H1 (cell line): ENCODE measurements around the gene CALHM3. TPM values are rescaled to one million over a fixed set of nuclear protein-coding genes. Genes with fewer than 3 reads are reported as not detected.

Experiments
- CTCF ChIA-PET: fragments of 300-600 bp; sonication (Branson Sonifier 250); formaldehyde crosslinking; loops from one replicate; lab custom pipeline; 2021; ENCODE audit not compliant: partially characterized antibody; lab: Charles Lee
- POLR2A ChIA-PET: fragments of 300-600 bp; sonication (Branson Sonifier 250); formaldehyde crosslinking; loops from one replicate; lab custom pipeline; 2021; ENCODE audit warnings: inconsistent platforms; ENCODE audit not compliant: partially characterized antibody; lab: Charles Lee
- DNase-seq, 2 experiments: peaks; one replicate each; pipeline versions ENCODE4 v3.0.0 to v3.0.0-alpha.2; 2010 to 2022; ENCODE audit warnings: low spot score in 2 of 2, low read depth in 1 of 2, mixed read lengths in 1 of 2
- FAIRE-seq: peaks from 2 replicates; lab custom pipeline; 2011; peaks lifted over from hg19 to GRCh38; lab: Jason Lieb, UNC
- H2AFZ ChIP-seq: 2 replicates; pipeline ENCODE4 v1.8.1; 2012; ENCODE audit warnings: low read length, inconsistent platforms
- H2AK5ac ChIP-seq: 2 replicates; pipeline ENCODE4 v1.6.1; 2013; ENCODE audit warnings: low read depth, low read length
- H2BK120ac ChIP-seq: replicated peaks from 2 replicates; pipeline ENCODE3; 2013; ENCODE audit warnings: low read depth, low read length, inconsistent platforms
- H2BK12ac ChIP-seq: 2 replicates; pipeline ENCODE4 v1.6.1; 2013; ENCODE audit warnings: low read depth, low read length
- H2BK15ac ChIP-seq: 2 replicates; pipeline ENCODE4 v1.6.1; 2013; ENCODE audit warnings: low read length
- H2BK20ac ChIP-seq: 2 replicates; pipeline ENCODE4 v1.6.1; 2013; ENCODE audit warnings: low read length
- H2BK5ac ChIP-seq: 2 replicates; pipeline ENCODE4 v1.6.1; 2013; ENCODE audit warnings: low read depth, low read length
- H3K14ac ChIP-seq: 2 replicates; pipeline ENCODE4 v1.6.1; 2013; ENCODE audit warnings: inconsistent platforms; ENCODE audit not compliant: insufficient read length
- H3K18ac ChIP-seq: 2 replicates; pipeline ENCODE4 v1.6.1; 2013; ENCODE audit warnings: low read length; ENCODE audit errors: extremely low read depth
- H3K23ac ChIP-seq: 2 replicates; pipeline ENCODE4 v1.6.1; 2013; ENCODE audit warnings: inconsistent platforms; ENCODE audit not compliant: insufficient read length
- H3K23me2 ChIP-seq: 2 replicates; pipeline ENCODE4 v1.6.1; 2013; ENCODE audit warnings: low read depth, low read length
- H3K27ac ChIP-seq: 2 replicates; pipeline ENCODE4 v1.6.1; 2011; ENCODE audit warnings: low read depth, low read length, inconsistent platforms
- H3K27me3 ChIP-seq, 4 experiments: replicated peaks in 1 of 4; 1 replicate in 1 of 4; 2 replicates in 3 of 4; pipeline versions ENCODE4 v1.6.1 to v1.8.1; 2011 to 2013; ENCODE audit warnings: low read length in 3 of 4, mild to moderate bottlenecking in 3 of 4, inconsistent platforms in 2 of 4, mixed read lengths in 2 of 4, moderate library complexity in 1 of 4; ENCODE audit not compliant: control insufficient read depth in 3 of 4, insufficient read depth in 3 of 4; ENCODE audit errors: extremely low read depth in 1 of 4
- H3K36me3 ChIP-seq, 4 experiments: 2 replicates each; pipeline versions ENCODE4 v1.6.1 to v1.8.1; 2011 to 2013; ENCODE audit warnings: mild to moderate bottlenecking in 4 of 4, low read length in 3 of 4, moderate library complexity in 2 of 4, control low read depth in 1 of 4, inconsistent platforms in 1 of 4; ENCODE audit not compliant: insufficient read depth in 4 of 4, control insufficient read depth in 2 of 4
- H3K4ac ChIP-seq: replicated peaks from 2 replicates; pipeline ENCODE3; 2013; ENCODE audit warnings: low read length, low read depth, mixed read lengths, inconsistent platforms; ENCODE audit not compliant: insufficient read length
- H3K4me1 ChIP-seq, 4 experiments: replicated peaks in 1 of 4; 1 replicate in 1 of 4; 2 replicates in 3 of 4; pipeline versions ENCODE4 v1.6.1 to v1.8.1; 2011 to 2013; ENCODE audit warnings: low read length in 3 of 4, inconsistent platforms in 2 of 4, mixed read lengths in 1 of 4; ENCODE audit not compliant: insufficient read depth in 4 of 4, control insufficient read depth in 3 of 4
- H3K4me2 ChIP-seq, 2 experiments: 2 replicates each; pipeline versions ENCODE4 v1.6.1 to v1.8.1; 2011 to 2013; ENCODE audit warnings: low read depth in 2 of 2, low read length in 2 of 2, control low read depth in 1 of 2, inconsistent platforms in 1 of 2, mild to moderate bottlenecking in 1 of 2; ENCODE audit not compliant: insufficient read depth in 1 of 2
- H3K4me3 ChIP-seq, 4 experiments: fragments of 200-600, 300-600 bp in 1 of 4; sonication (generic), shearing (Covaris generic), sonication (Bioruptor Twin) in 1 of 4; 2 replicates each; pipeline versions ENCODE4 v1.5.1 to v1.8.1; 2011 to 2016; ENCODE audit warnings: low read length in 4 of 4, low read depth in 3 of 4, control low read depth in 2 of 4, inconsistent platforms in 2 of 4, mild to moderate bottlenecking in 2 of 4, mixed read lengths in 1 of 4, moderate library complexity in 1 of 4; ENCODE audit not compliant: insufficient read depth in 2 of 4; ENCODE audit errors: extremely low read depth in 1 of 4
- H3K56ac ChIP-seq: replicated peaks from 2 replicates; pipeline ENCODE3; 2013; ENCODE audit warnings: low read depth, mild to moderate bottlenecking, mixed read lengths, low read length, inconsistent platforms; ENCODE audit not compliant: insufficient read length
- H3K79me1 ChIP-seq: 2 replicates; pipeline ENCODE4 v1.6.1; 2013; ENCODE audit warnings: low read depth, low read length, control low read depth
- H3K79me2 ChIP-seq, 2 experiments: 2 replicates each; pipeline versions ENCODE4 v1.6.1 to v1.8.1; 2012 to 2013; ENCODE audit warnings: low read length in 2 of 2, mild to moderate bottlenecking in 2 of 2, inconsistent platforms in 1 of 2; ENCODE audit not compliant: insufficient read depth in 2 of 2, control insufficient read depth in 1 of 2
- H3K9ac ChIP-seq, 4 experiments: replicated peaks in 1 of 4; 1 replicate in 1 of 4; 2 replicates in 3 of 4; pipeline versions ENCODE4 v1.6.1 to v1.8.1; 2011 to 2013; ENCODE audit warnings: low read depth in 3 of 4, low read length in 3 of 4, control low read depth in 2 of 4, mild to moderate bottlenecking in 2 of 4, moderate library complexity in 2 of 4, inconsistent platforms in 1 of 4; ENCODE audit errors: extremely low read depth in 1 of 4
- H3K9me3 ChIP-seq, 2 experiments: 2 replicates each; pipeline versions ENCODE4 v1.6.1 to v1.8.1; 2012 to 2013; ENCODE audit warnings: mild to moderate bottlenecking in 2 of 2, moderate library complexity in 2 of 2, control low read depth in 1 of 2, inconsistent platforms in 1 of 2, low read depth in 1 of 2, low read length in 1 of 2, mixed read lengths in 1 of 2; ENCODE audit not compliant: insufficient read depth in 2 of 2
- H4K20me1 ChIP-seq, 2 experiments: replicated peaks in 1 of 2; 2 replicates each; pipeline versions ENCODE3 to v1.8.1; 2011 to 2013; ENCODE audit warnings: inconsistent platforms in 2 of 2, low read length in 2 of 2, mild to moderate bottlenecking in 1 of 2; ENCODE audit not compliant: insufficient read depth in 2 of 2, control insufficient read depth in 1 of 2
- H4K5ac ChIP-seq: 2 replicates; pipeline ENCODE4 v1.6.1; 2013; ENCODE audit warnings: low read length, low read depth, mixed read lengths, inconsistent platforms; ENCODE audit not compliant: insufficient read length
- H4K8ac ChIP-seq: 2 replicates; pipeline ENCODE4 v1.8.0; 2013; ENCODE audit warnings: mild to moderate bottlenecking, moderate library complexity, low read length, inconsistent platforms; ENCODE audit not compliant: insufficient read depth; ENCODE audit errors: extremely low read depth
- H4K91ac ChIP-seq: replicated peaks from 2 replicates; pipeline ENCODE3; 2013; ENCODE audit warnings: low read length, mixed read lengths, inconsistent platforms; ENCODE audit not compliant: insufficient read length
- EZH2 ChIP-seq: fragments of 200-600 bp; sonication (generic); IDR thresholded peaks from 2 replicates; pipeline ENCODE4 v1.7.1; 2012; ENCODE audit warnings: low read depth, mild to moderate bottlenecking, moderate library complexity, low read length, inconsistent platforms; ENCODE audit not compliant: severe bottlenecking
- SIRT6 ChIP-seq: IDR thresholded peaks from one replicate; pipeline ENCODE4 v1.7.1; 2012; ENCODE audit warnings: low read length, inconsistent platforms
- SP4 ChIP-seq: IDR thresholded peaks from 2 replicates; pipeline ENCODE4 v1.6.1; 2012; ENCODE audit warnings: low read length, inconsistent platforms
- SUZ12 ChIP-seq: fragments of 200-600 bp; sonication (generic); IDR thresholded peaks from 2 replicates; pipeline ENCODE4 v1.6.1; 2012; ENCODE audit warnings: mild to moderate bottlenecking, inconsistent platforms, low read length, moderate library complexity, mixed read lengths
- WGBS, 2 experiments: shearing (Covaris generic) in 1 of 2; methylation state at CpG; one replicate each; pipeline versions ENCODE4 v1.1.6 to v1.1.7; 2013 to 2015; ENCODE audit warnings: low lambda C conversion rate in 2 of 2, mixed read lengths in 2 of 2, inconsistent platforms in 1 of 2, low coverage in 1 of 2, missing lambda C conversion rate in 1 of 2; ENCODE audit not compliant: insufficient replicate concordance in 2 of 2, insufficient coverage in 1 of 2, insufficient read length in 1 of 2; ENCODE audit errors: extremely low coverage in 1 of 2, missing lambda C conversion rate in 1 of 2; 5-methylcytosine and 5-hydroxymethylcytosine counted together
- polyA plus RNA-seq, 7 experiments: library from polyadenylated mRNA; depleted of rRNA in 3 of 7; stranded (reverse) in 5 of 7; unstranded in 2 of 7; fragments of >200 nt in 5 of 7; fragments of 200-250 nt in 2 of 7; gene quantifications; 1 replicate in 5 of 7; 2 replicates in 1 of 7; 4 replicates in 1 of 7; pipeline versions ENCODE4 v1.2.1 to v1.2.3, GENCODE V29; 2011 to 2013; ENCODE audit warnings: missing spikeins in 2 of 7, mixed read lengths in 2 of 7
- total RNA-seq: library from RNA; stranded (reverse); fragmentation: NEBNext Ultra II Directional; extraction: Animal tissue kit (Norgen Biotek cat#: 25700); gene quantifications from 2 replicates; pipeline ENCODE4 v1.2.1, GENCODE V29; 2021

The CALHM3 gene
- total and polyA plus RNA-seq, 2 of the 8 experiments (the other 6 are each of a cell fraction or from before 2014, with no cell fraction given), result 0.17 to 0.60 TPM

- Histone ChIP-seq H3K27me3 (no peaks in the 10 kb centered on the region), H3K14ac (no peak overlapping the region), H2AK5ac (no peak overlapping the region), H3K18ac (no peak overlapping the region), H3K4me3 (no peak overlapping the region), H4K8ac (no peak overlapping the region), H2BK5ac (no peak overlapping the region), H3K79me1 (no peaks in the 10 kb centered on the region), H4K5ac (no peak overlapping the region), H3K4me1 (no peaks in the 10 kb centered on the region), H2BK12ac (no peak overlapping the region), H3K79me2 (no peaks in the 10 kb centered on the region), H3K23ac (no peak overlapping the region), H2BK120ac (no peak overlapping the region), H2AFZ (no peak overlapping the region), H3K36me3 (no peaks in the 10 kb centered on the region), H3K9me3 (no peaks in the 10 kb centered on the region), H3K9ac (no peak overlapping the region), H4K91ac (no peak overlapping the region), H3K4ac (no peak overlapping the region), H2BK20ac (no peak overlapping the region), H3K56ac (no peak overlapping the region), H3K4me2 (no peak overlapping the region), H4K20me1 (no peaks in the 10 kb centered on the region), H2BK15ac (no peak overlapping the region), H3K27ac (no peak overlapping the region), H3K23me2 (no peaks in the 10 kb centered on the region; the same call in 1 of the 2 replicates)
- FAIRE-seq (no peak), DNase-seq (no peak)
- ChIA-PET CTCF (interaction anchor here (1.1 to 1.8 kb wide), 4 partner anchors 8 to 80 kb away, joined by 4 read pairs; partner anchors contain the start of gene NEURL1), POLR2A (no interaction called here)
- 86% methylated on average over 5 of the region's 8 CpGs; no CpG with 5 or more reads in 1 of the 2 experiments for WGBS, 2 experiments
- TF ChIP-seq SP4 (no peak), SIRT6 (no peak), SUZ12 (no peak), EZH2 (no peak)
These were observed 34.5 kb upstream of the CALHM3 start for GRCh38 chr10:103513380-103514060.
